Right renal cortex interstitium (tissue), 3 donors: ENCODE results near the gene FLYWCH2. TPM values are rescaled to one million over a fixed set of nuclear protein-coding genes. Genes with fewer than 3 reads are reported as not detected.
"Not testable (repeated sequence)": the region's sequence is repeated elsewhere in the genome, so short reads cannot be mapped to it uniquely, and the experiment has no call there.

Experiments used
- DNase-seq, 3 donors: peaks; one replicate each; pipeline ENCODE4 v3.0.0-alpha.2; 2013; ENCODE audit warnings: low read depth in 3 of 3, low spot score in 2 of 3
- polyA plus RNA-seq, 3 donors: library from polyadenylated mRNA; unstranded; fragments of 120-200 nt; gene quantifications; one replicate each; pipeline ENCODE4 v1.2.1, GENCODE V29; 2013; ENCODE audit not compliant: insufficient read length in 3 of 3

Gene FLYWCH2
- polyA plus RNA-seq, 3 donors = 18.8 to 20.7 (median 19.4) TPM

- no peak for DNase-seq
Measured at GRCh38 chr16:2910441-2910969, 27.5 kb downstream of the FLYWCH2 start.

DNA sequence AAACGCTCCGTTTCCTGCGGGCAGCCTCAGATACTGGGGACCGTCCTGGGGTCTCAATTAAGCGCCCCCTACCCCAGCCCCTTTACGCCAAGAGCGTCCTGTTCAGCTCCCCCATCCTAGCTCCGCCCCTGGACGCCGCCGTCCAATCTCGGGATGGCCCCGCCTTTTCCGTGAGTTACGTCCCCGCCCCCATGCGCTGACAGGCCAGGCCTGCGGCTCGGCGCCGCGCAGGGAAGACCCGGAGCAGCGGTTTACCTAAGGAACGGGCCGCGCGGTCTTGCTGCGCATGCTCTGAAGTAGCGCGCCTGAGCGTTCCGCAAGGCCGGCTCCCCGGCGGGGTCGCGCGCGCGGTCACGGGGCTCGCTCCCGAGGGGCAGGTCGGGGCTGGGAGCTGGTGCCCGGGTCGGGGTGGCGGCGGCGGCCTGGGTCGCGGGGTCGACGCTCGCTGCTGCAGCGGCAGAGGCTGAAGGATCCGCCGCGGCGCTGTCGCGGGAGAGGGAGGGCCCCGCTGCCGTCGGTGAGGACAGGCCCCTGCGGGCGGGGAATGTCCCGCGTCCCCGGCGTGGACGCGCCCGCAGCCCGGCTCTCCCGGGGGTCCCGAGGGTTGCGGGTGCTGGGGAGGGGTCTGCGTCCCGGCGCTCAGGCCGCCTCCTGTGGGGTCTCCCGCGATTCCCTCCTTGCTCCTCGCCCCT is 28.8 kb downstream of the FLYWCH2 start, which contains the start of gene FLYWCH1:
TSS of gene FLYWCH1 (plus strand) at position 294 of the 692 bp plus-strand sequence. CDS start 17,755 bp downstream, outside the sequence.
- peak in 2 of 3 donors; percentile 92 to 96 for DNase-seq

GRCh38 chr16:2912330-2913199 is 29.6 kb downstream of the FLYWCH2 start:
- DNase-seq = peak in 1 of 3 donors; percentile 51

GRCh38 chr16:2913603-2914002 is 30.6 kb downstream of the FLYWCH2 start:
- no peak for DNase-seq

- DNase-seq = no peak
Measured at GRCh38 chr16:2914233-2914632, 31.2 kb downstream of the FLYWCH2 start.

DNA sequence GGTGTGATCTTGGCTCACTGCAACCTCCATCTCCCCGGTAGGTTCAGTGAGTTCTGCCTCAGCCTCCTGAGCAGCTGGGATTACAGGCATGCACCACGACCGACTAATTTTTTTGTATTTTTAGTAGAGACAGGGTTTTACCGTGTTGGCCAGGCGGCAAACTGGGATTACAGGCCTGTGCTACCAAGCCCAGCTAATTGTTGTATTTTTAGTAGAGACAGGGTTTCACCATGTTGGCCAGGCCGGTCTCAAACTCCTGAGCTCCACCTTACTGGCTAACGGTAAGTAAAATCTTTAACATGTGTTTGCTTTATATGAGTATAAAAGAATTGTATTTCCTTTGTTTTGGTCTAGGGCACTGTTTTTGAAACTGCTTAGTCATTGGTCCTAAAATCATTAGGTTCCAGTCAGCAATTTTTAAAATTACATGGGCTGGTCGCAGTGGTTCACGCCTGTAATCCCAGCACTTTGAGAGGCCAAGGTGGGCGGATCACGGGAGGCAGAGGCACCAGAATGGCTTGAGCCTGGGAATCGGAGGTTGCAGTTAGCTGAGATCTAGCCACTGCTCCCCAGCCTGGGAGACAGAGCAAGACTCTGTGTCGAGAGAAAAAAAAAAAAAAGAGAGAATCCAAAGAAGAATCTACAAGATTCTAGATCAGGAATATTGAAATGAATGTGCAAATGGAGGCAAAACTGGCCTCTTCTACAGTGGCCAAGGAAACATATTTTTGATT is 32.3 kb downstream of the FLYWCH2 start:
- no peak for DNase-seq

- DNase-seq = peak in 1 of 3 donors; percentile 74
Measured at GRCh38 chr16:2919511-2920255, 36.7 kb downstream of the FLYWCH2 start.

DNA sequence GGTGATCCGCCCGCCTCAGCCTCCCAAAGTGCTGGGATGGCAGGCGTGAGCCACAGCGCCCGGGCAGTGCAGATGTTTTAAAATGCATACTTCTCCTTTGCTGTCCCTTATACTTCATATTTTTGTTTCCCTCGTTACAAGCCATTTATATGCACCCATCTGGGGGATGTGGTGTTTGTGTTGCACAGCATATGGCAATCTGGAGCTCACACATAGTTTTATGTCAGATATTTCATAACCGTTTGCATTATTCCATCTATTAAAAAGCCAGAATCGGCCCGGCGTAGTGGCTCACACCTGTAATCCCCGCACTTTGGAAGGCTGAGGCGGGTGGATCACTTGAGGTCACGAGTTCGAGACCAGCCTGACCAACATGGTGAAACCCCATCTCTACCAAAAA is 40.5 kb downstream of the FLYWCH2 start:
- no peak for DNase-seq

GRCh38 chr16:2924901-2925755 is 42.1 kb downstream of the FLYWCH2 start:
- DNase-seq = no peak

DNA sequence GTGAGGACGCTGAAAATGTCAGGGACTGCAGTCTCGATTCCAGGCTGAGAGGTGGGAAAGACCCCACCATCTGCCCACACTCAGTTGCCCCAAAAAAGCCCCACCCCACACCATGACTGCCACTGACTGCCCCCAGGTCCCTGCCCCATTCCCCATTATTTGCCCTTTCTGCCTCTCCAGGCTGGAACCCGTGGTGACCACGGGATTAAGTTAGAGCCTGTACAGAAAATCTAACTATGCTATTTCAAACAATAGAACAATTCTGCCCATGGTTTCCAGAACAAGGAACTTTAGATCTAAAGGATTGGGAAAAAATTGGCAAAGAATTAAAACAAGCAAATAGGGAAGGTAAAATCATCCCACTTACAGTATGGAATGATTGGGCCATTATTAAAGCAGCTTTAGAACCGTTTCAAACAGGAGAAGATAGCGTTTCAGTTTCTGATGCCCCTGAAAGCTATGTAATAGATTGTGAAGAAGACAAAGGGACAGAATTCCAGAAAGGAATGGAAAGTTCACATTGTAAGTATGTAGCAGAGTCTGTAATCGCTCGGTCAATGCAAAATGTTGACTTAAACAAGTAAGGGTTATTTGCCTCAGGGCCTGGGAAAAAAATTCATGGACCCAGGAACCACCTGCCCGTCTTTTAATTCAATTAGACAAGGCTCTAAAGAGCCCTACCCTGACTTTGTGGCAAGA is 43.1 kb downstream of the FLYWCH2 start:
- DNase-seq = no peak

- DNase-seq = no peak
Measured at GRCh38 chr16:2926650-2926999, 43.6 kb downstream of the FLYWCH2 start.

DNA sequence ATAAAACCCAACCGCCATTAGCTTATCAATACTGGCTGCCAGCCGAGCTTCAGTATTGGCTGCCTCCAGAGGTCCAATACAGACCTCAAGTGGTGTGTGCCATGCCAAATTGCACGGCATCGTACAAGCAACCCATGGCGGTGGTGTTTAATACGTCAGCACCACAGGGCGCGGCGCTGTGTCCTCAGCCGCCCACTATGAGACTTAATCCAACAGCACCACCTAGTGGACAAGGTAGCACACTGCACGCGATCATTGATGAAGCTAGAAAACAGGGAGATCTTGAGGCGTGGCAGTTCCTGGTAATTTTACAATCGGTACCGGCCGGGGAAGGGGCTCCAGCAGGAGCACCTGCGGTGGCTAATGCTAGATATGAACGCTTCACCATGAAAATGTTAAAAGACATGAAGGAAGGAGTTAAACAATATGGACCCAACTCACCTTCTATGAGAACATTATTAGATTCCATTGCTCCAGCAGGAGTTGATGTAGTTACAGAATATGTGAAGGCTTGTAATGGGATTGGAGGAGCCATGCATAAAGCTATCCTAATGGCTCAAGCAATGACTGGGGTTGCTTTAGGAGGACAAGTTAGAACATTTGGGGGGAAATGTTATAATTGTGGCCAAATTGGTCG is 44.1 kb downstream of the FLYWCH2 start:
- DNase-seq = peak in 1 of 3 donors; percentile 79

- DNase-seq = not testable (repeated sequence)
Measured at GRCh38 chr16:2928151-2928550, 45.1 kb downstream of the FLYWCH2 start.

DNA sequence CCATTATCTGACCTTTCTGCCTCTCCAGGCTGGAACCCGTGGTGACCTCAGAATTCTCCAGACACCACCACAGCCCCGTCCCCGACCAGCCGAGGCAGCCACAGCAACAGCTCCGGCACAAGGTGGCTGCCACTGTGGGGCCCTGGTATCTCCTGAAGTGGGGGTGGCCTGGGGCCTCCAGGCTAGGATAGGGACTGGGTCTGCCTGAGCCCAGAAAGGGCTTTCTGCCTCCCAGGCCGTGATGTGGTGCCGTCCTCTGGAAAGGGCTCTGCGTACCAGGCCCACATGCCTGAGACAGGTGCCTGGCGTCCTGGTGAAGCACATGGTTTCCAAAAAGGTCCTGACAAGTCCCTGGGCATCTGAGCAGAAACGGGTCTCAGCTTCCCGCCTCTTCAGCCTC is 45.8 kb downstream of the FLYWCH2 start:
- DNase-seq = no peak

- DNase-seq = no peak
Measured at GRCh38 chr16:2929693-2930092, 46.7 kb downstream of the FLYWCH2 start.

- no peak for DNase-seq
Measured at GRCh38 chr16:2930236-2930635, 47.2 kb downstream of the FLYWCH2 start.

DNA sequence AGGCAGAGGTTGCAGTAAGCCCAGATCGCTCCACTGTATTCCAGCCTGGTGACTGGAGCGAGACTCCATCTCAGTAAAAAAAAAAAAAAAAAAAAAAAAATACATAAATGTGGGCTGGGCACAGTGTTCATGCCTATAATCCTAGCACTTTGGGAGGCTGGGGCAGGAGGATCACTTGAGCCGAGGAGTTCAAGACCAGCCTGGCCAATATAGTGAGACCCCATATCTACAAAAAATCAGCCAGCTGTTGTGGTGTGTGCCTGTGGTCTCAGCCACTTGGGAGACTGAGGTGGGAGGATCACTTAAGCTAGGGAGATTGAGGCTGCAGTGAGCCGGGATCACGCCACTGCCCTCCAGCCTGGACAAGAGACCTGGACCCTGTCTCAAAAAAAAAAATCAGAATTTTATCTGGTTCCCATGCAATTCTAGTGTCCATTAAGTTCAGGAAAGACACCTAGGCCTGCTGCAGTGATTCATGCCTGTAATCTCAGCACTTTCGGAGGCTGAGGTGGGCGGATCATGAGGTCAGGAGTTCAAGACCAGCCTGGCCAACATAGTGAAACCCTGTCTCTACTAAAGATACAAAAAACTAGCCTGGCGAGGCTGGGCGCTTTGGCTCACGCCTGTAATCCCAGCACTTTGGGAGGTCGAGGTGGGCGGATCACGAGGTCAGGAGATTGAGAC is 48.4 kb downstream of the FLYWCH2 start:
- not testable (repeated sequence) for DNase-seq

GRCh38 chr16:2933136-2933535 is 50.1 kb downstream of the FLYWCH2 start:
- no peak for DNase-seq
